H9 (cell line): ENCODE results near the gene FABP7. TPM values are rescaled to one million over a fixed set of nuclear protein-coding genes. Genes with fewer than 3 reads are reported as not detected.

Experiments
- DNase-seq: peaks from one replicate; pipeline ENCODE4 v3.0.0-alpha.2; 2017
- H2AFZ ChIP-seq: one replicate; pipeline ENCODE4 v1.6.1; 2013; ENCODE audit warnings: mild to moderate bottlenecking, low read length, control low read depth, moderate library complexity
- H2AK5ac ChIP-seq: 2 replicates; pipeline ENCODE4 v1.6.1; 2013; ENCODE audit warnings: low read length, control low read depth, mixed read lengths; ENCODE audit not compliant: insufficient read length
- H2BK120ac ChIP-seq: one replicate; pipeline ENCODE4 v1.6.1; 2013; ENCODE audit warnings: low read depth, mild to moderate bottlenecking, low read length, control low read depth, inconsistent platforms; ENCODE audit not compliant: poor library complexity, severe bottlenecking
- H2BK12ac ChIP-seq: 2 replicates; pipeline ENCODE4 v1.6.1; 2013; ENCODE audit warnings: low read length, control low read depth, mixed read lengths, low read depth; ENCODE audit not compliant: insufficient read length
- H2BK15ac ChIP-seq: 2 replicates; pipeline ENCODE4 v1.6.1; 2013; ENCODE audit warnings: low read depth, low read length, control low read depth
- H2BK20ac ChIP-seq: one replicate; pipeline ENCODE4 v1.6.1; 2013; ENCODE audit warnings: low read depth, mild to moderate bottlenecking, low read length, control low read depth, inconsistent platforms; ENCODE audit not compliant: poor library complexity, severe bottlenecking
- H2BK5ac ChIP-seq: 2 replicates; pipeline ENCODE4 v1.6.1; 2013; ENCODE audit warnings: low read length, control low read depth, mixed read lengths; ENCODE audit not compliant: insufficient read length
- H3K14ac ChIP-seq: 2 replicates; pipeline ENCODE4 v1.6.1; 2013; ENCODE audit warnings: low read length, control low read depth; ENCODE audit not compliant: insufficient read depth
- H3K18ac ChIP-seq: 2 replicates; pipeline ENCODE4 v1.6.1; 2013; ENCODE audit warnings: low read depth, mild to moderate bottlenecking, mixed read lengths, low read length, control low read depth; ENCODE audit not compliant: insufficient read length
- H3K23ac ChIP-seq: 2 replicates; pipeline ENCODE4 v1.6.1; 2013; ENCODE audit warnings: low read length, control low read depth, mixed read lengths, low read depth; ENCODE audit not compliant: insufficient read length
- H3K23me2 ChIP-seq: 2 replicates; pipeline ENCODE4 v1.6.1; 2013; ENCODE audit warnings: low read depth, mild to moderate bottlenecking, mixed read lengths, low read length, control low read depth; ENCODE audit not compliant: insufficient read length, poor library complexity, severe bottlenecking
- H3K27ac ChIP-seq: 2 replicates; pipeline ENCODE4 v1.5.1; 2013; ENCODE audit warnings: low read length, control low read depth, mixed read lengths, low read depth; ENCODE audit not compliant: insufficient read length
- H3K27me3 ChIP-seq: 2 replicates; pipeline ENCODE4 v1.6.1; 2013; ENCODE audit warnings: low read length, control low read depth, inconsistent platforms; ENCODE audit not compliant: insufficient read depth
- H3K4ac ChIP-seq: 2 replicates; pipeline ENCODE4 v1.6.1; 2013; ENCODE audit warnings: low read depth, mild to moderate bottlenecking, control low read depth, inconsistent platforms, low read length, moderate library complexity
- H3K4me1 ChIP-seq: 2 replicates; pipeline ENCODE4 v1.6.1; 2013; ENCODE audit warnings: low read length, control low read depth, inconsistent platforms; ENCODE audit not compliant: insufficient read depth
- H3K4me2 ChIP-seq: 2 replicates; pipeline ENCODE4 v1.6.1; 2013; ENCODE audit warnings: low read length, control low read depth, mixed read lengths; ENCODE audit not compliant: insufficient read length, insufficient read depth
- H3K56ac ChIP-seq: 2 replicates; pipeline ENCODE4 v1.6.1; 2013; ENCODE audit warnings: low read depth, mild to moderate bottlenecking, mixed read lengths, low read length, control low read depth; ENCODE audit not compliant: insufficient read length
- H3K79me1 ChIP-seq: 2 replicates; pipeline ENCODE4 v1.6.1; 2013; ENCODE audit warnings: low read depth, mild to moderate bottlenecking, moderate library complexity, low read length, control low read depth, inconsistent platforms; ENCODE audit not compliant: insufficient read depth, poor library complexity, severe bottlenecking
- H3K79me2 ChIP-seq: 2 replicates; pipeline ENCODE4 v1.6.1; 2013; ENCODE audit warnings: low read length, control low read depth, inconsistent platforms; ENCODE audit not compliant: insufficient read depth
- H3K9ac ChIP-seq: 2 replicates; pipeline ENCODE4 v1.6.1; 2013; ENCODE audit warnings: low read length, control low read depth, mixed read lengths; ENCODE audit not compliant: insufficient read length; ENCODE audit errors: extremely low read depth
- H3K9me3 ChIP-seq: one replicate; pipeline ENCODE4 v1.6.1; 2013; ENCODE audit warnings: low read depth, low read length, inconsistent platforms; ENCODE audit not compliant: control insufficient read depth
- H3T11ph ChIP-seq: one replicate; pipeline ENCODE4 v1.6.1; 2013; ENCODE audit warnings: mild to moderate bottlenecking, low read length, control low read depth, inconsistent platforms
- H4K20me1 ChIP-seq: one replicate; pipeline ENCODE4 v1.6.1; 2013; ENCODE audit not compliant: control insufficient read depth, insufficient read length, insufficient read depth
- H4K5ac ChIP-seq: 2 replicates; pipeline ENCODE4 v1.6.1; 2013; ENCODE audit warnings: low read depth, mild to moderate bottlenecking, mixed read lengths, low read length, control low read depth; ENCODE audit not compliant: insufficient read length
- H4K8ac ChIP-seq: replicated peaks from 2 replicates; pipeline ENCODE4 v1.6.1; 2013; ENCODE audit warnings: low read length, control low read depth, mixed read lengths, low read depth; ENCODE audit not compliant: insufficient read length
- H4K91ac ChIP-seq: 2 replicates; pipeline ENCODE4 v1.6.1; 2013; ENCODE audit warnings: low read depth, mild to moderate bottlenecking, moderate library complexity, mixed read lengths, low read length, control low read depth; ENCODE audit not compliant: insufficient read length
- H3K27ac Mint-ChIP-seq, 3 experiments: 2 replicates in 2 of 3; 3 replicates in 1 of 3; pipeline ENCODE4 v1.8.0; 2020 to 2021; ENCODE audit warnings: mixed read lengths in 3 of 3, mild to moderate bottlenecking in 1 of 3, moderate library complexity in 1 of 3
- H3K27me3 Mint-ChIP-seq: 2 replicates; pipeline ENCODE4 v1.8.0; 2021; ENCODE audit warnings: low read depth, mild to moderate bottlenecking, moderate library complexity, mixed read lengths
- H3K36me3 Mint-ChIP-seq, 3 experiments: 2 replicates in 2 of 3; 3 replicates in 1 of 3; pipeline ENCODE4 v1.8.0; 2020 to 2021; ENCODE audit warnings: low read depth in 3 of 3, mixed read lengths in 3 of 3; ENCODE audit not compliant: insufficient read depth in 1 of 3
- H3K4me1 Mint-ChIP-seq, 2 experiments: 2 replicates each; pipeline ENCODE4 v1.8.0; 2020; ENCODE audit warnings: mixed read lengths in 2 of 2
- H3K4me3 Mint-ChIP-seq, 2 experiments: 2 replicates in 1 of 2; 3 replicates in 1 of 2; pipeline ENCODE4 v1.8.0; 2020 to 2021; ENCODE audit warnings: mild to moderate bottlenecking in 2 of 2, mixed read lengths in 2 of 2, moderate library complexity in 1 of 2
- H3K9me3 Mint-ChIP-seq, 2 experiments: 2 replicates in 1 of 2; 3 replicates in 1 of 2; pipeline ENCODE4 v1.8.0; 2020; ENCODE audit warnings: mild to moderate bottlenecking in 2 of 2, mixed read lengths in 2 of 2, moderate library complexity in 1 of 2
- CTCF ChIP-seq: fragments of 200-600 bp; sonication (generic); conservative IDR thresholded peaks from 3 replicates; pipeline ENCODE4 v1.8.0; 2021; ENCODE audit warnings: antibody characterized with exemption, mild to moderate bottlenecking
- WGBS: extraction: QIAGEN DNeasy Blood & Tissue Kit; methylation state at CpG from one replicate; pipeline ENCODE4 v1.1.7; 2013; ENCODE audit warnings: missing lambda C conversion rate, low lambda C conversion rate, mixed read lengths; ENCODE audit not compliant: insufficient read length; ENCODE audit errors: extremely low coverage; 5-methylcytosine and 5-hydroxymethylcytosine counted together
- total RNA-seq: library from RNA; stranded (reverse); gene quantifications from 2 replicates; pipeline ENCODE4 v1.2.1, GENCODE V29; 2021

The FABP7 gene
- total RNA-seq, 1 experiment from 2014 or later = 3.9 TPM

- Histone ChIP-seq H4K20me1 (no peaks in the 10 kb centered on the region), H3K23me2 (peaks cover 11% of the 10 kb centered on the region), H3K23ac (no peak overlapping the region), H3K9ac (no peak overlapping the region), H2BK5ac (no peak overlapping the region), H3K9me3 (no peaks in the 10 kb centered on the region), H3K4me2 (no peak overlapping the region), H3K14ac (no peak overlapping the region), H3K4me1 (0 out of 2 replicates have a peak, but pooled peaks cover 5% of the 10 kb centered on the region), H4K8ac (no peak overlapping the region), H3K27me3 (peaks cover 3% of the 10 kb centered on the region; the same call in 1 of the 2 replicates), H3K56ac (no peak overlapping the region), H2BK20ac (no peak overlapping the region), H4K5ac (no peak overlapping the region), H2BK120ac (no peak overlapping the region), H3K18ac (no peak overlapping the region), H3K79me1 (no peaks in the 10 kb centered on the region), H4K91ac (no peak overlapping the region), H2BK15ac (no peak overlapping the region), H3K79me2 (no peaks in the 10 kb centered on the region), H2BK12ac (no peak overlapping the region), H2AK5ac (no peak overlapping the region), H2AFZ (no peak overlapping the region), H3K27ac (no peak overlapping the region), H3T11ph (no peak overlapping the region), H3K4ac (no peak overlapping the region)
- H3K27me3 Mint-ChIP-seq = peaks cover 22% of the 10 kb centered on the region
- no peak overlapping the region for H3K27ac Mint-ChIP-seq
- WGBS = no CpG with 5 or more reads among the region's 2 CpGs
- H3K4me1 Mint-ChIP-seq = peaks cover 27% of the 10 kb centered on the region in 2 experiments
- no peak for DNase-seq
- H3K36me3 Mint-ChIP-seq = no peaks in the 10 kb centered on the region
- TF ChIP-seq CTCF = no peak
- H3K9me3 Mint-ChIP-seq = no peaks in the 10 kb centered on the region; a peak in 1 of 5 replicates
- H3K4me3 Mint-ChIP-seq = no peak overlapping the region
These were observed 13.2 kb downstream of the FABP7 start for GRCh38 chr6:122792766-122793165.
